ENCODE data around the gene ZNF662. TPM values are rescaled to one million over a fixed set of nuclear protein-coding genes. Genes with fewer than 3 reads are reported as not detected.
A peak's percentile ranks its signal among the peaks of the same experiment; 100 is the strongest.

The ZNF662 gene
- total RNA-seq, 1 experiment from 2014 or later: 0.04 TPM

DNA sequence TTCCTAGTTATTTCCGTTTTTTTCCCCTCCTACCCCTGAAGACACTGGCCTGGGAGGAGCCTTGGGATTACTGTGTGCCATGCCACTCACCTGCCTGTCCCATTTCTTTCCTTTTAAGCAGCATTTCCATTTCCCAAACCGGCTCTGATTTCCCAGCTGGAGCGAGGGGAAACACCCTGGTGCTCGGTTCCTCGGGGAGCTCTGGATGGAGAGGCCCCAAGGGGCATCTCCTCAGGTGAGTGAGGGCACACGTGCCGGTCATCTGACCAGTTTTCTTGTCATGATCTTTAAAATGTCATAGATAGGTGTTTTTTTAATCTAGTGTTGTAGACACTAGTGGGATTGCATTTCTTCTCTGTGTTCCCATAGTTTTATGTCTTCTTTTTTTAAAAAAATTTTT lies 2.7 kb downstream of the ZNF662 start:
- Histone ChIP-seq H3F3A (ENCODE audit: low read length, unreplicated experiment) (no peaks in the 10 kb centered on the region), H3K4me1 (ENCODE audit: insufficient read depth, low read length) (no peaks in the 10 kb centered on the region), H3K27ac (ENCODE audit: low read length) (no peak overlapping the region), H3K27me3 (ENCODE audit: low read length) (no peaks in the 10 kb centered on the region), H3K4me2 (ENCODE audit: low read length) (no peak overlapping the region), H2AFZ (ENCODE audit: low read length) (no peak overlapping the region), H3K9me2 (replicated peaks; ENCODE audit: low read length) (no peaks in the 10 kb centered on the region), H4K20me1 (ENCODE audit: low read length) (no peaks in the 10 kb centered on the region), H3K9ac (ENCODE audit: low read length) (no peak overlapping the region), H3K36me3 (ENCODE audit: low read depth, low read length) (peaks cover 4% of the 10 kb centered on the region; the same call in 1 of the 2 replicates), H3K4me3 (ENCODE audit: low read length) (no peak overlapping the region), H3K9me3 (ENCODE audit: low read length) (peaks cover 11% of the 10 kb centered on the region), H3K79me2 (ENCODE audit: low read length) (no peaks in the 10 kb centered on the region)
- intact Hi-C loops (cut with micrococcal nuclease): no loop called here
- TF ChIP-seq EZH2 (IDR thresholded peaks at IDR 0.05; ENCODE audit: low read length, unreplicated experiment) (no peak), CTCF (conservative IDR thresholded peaks at IDR 0.05; ENCODE audit: low read depth, low read length) (no peak), EZH2phosphoT487 (IDR thresholded peaks at IDR 0.05; ENCODE audit: borderline replicate concordance, low read length) (no peak)
- no peak for ATAC-seq
- DNase-seq: no peak
- ChIA-PET CTCF (no interaction called here), POLR2A (ENCODE audit: unreplicated experiment) (no interaction called here)
- BruUV-seq (replicated peaks): no TSS peak

GRCh38 chr3:42911551-42911950 lies 5.6 kb downstream of the ZNF662 start:
- ChIA-PET POLR2A (ENCODE audit: unreplicated experiment) (no interaction called here), CTCF (no interaction called here)
- Histone ChIP-seq H3K4me2 (ENCODE audit: low read length) (no peak overlapping the region), H3K27ac (ENCODE audit: low read length) (no peak overlapping the region), H3F3A (ENCODE audit: low read length, unreplicated experiment) (no peaks in the 10 kb centered on the region), H3K9ac (ENCODE audit: low read length) (no peak overlapping the region), H3K4me1 (ENCODE audit: insufficient read depth, low read length) (no peaks in the 10 kb centered on the region), H3K36me3 (ENCODE audit: low read depth, low read length) (peaks cover 8% of the 10 kb centered on the region; the same call in 1 of the 2 replicates), H3K4me3 (ENCODE audit: low read length) (no peak overlapping the region), H3K27me3 (ENCODE audit: low read length) (no peaks in the 10 kb centered on the region), H2AFZ (ENCODE audit: low read length) (no peak overlapping the region), H4K20me1 (ENCODE audit: low read length) (no peaks in the 10 kb centered on the region), H3K9me3 (ENCODE audit: low read length) (peaks cover 35% of the 10 kb centered on the region), H3K9me2 (replicated peaks; ENCODE audit: low read length) (no peaks in the 10 kb centered on the region), H3K79me2 (ENCODE audit: low read length) (no peaks in the 10 kb centered on the region)
- no peak for DNase-seq
- ATAC-seq: no peak
- TF ChIP-seq EZH2phosphoT487 (IDR thresholded peaks at IDR 0.05; ENCODE audit: borderline replicate concordance, low read length): no peak
- TF ChIP-seq CTCF (conservative IDR thresholded peaks at IDR 0.05; ENCODE audit: low read depth, low read length): no peak
- TF ChIP-seq EZH2 (IDR thresholded peaks at IDR 0.05; ENCODE audit: low read length, unreplicated experiment): no peak
- intact Hi-C loops (cut with micrococcal nuclease): no loop called here
- no TSS peak for BruUV-seq (replicated peaks)

- CTCF ChIA-PET: no interaction called here
- Histone ChIP-seq H3F3A (ENCODE audit: low read length, unreplicated experiment) (no peaks in the 10 kb centered on the region), H3K9me2 (replicated peaks; ENCODE audit: low read length) (no peaks in the 10 kb centered on the region), H3K4me2 (ENCODE audit: low read length) (no peak overlapping the region), H3K79me2 (ENCODE audit: low read length) (no peaks in the 10 kb centered on the region), H3K9me3 (ENCODE audit: low read length) (peaks cover 35% of the 10 kb centered on the region), H3K4me3 (ENCODE audit: low read length) (no peak overlapping the region), H3K27me3 (ENCODE audit: low read length) (no peaks in the 10 kb centered on the region), H3K36me3 (ENCODE audit: low read depth, low read length) (peaks cover 8% of the 10 kb centered on the region; the same call in 1 of the 2 replicates), H2AFZ (ENCODE audit: low read length) (no peak overlapping the region), H3K9ac (ENCODE audit: low read length) (no peak overlapping the region), H3K27ac (ENCODE audit: low read length) (no peak overlapping the region), H3K4me1 (ENCODE audit: insufficient read depth, low read length) (no peaks in the 10 kb centered on the region), H4K20me1 (ENCODE audit: low read length) (no peaks in the 10 kb centered on the region)
- no TSS peak for BruUV-seq (replicated peaks)
- POLR2A ChIA-PET (ENCODE audit: unreplicated experiment): no interaction called here
- DNase-seq (peak; percentile 8), ATAC-seq (no peak)
- TF ChIP-seq CTCF (conservative IDR thresholded peaks at IDR 0.05; ENCODE audit: low read depth, low read length) (no peak), EZH2 (IDR thresholded peaks at IDR 0.05; ENCODE audit: low read length, unreplicated experiment) (no peak), EZH2phosphoT487 (IDR thresholded peaks at IDR 0.05; ENCODE audit: borderline replicate concordance, low read length) (no peak)
- intact Hi-C loops (cut with micrococcal nuclease): no loop called here
Measured at GRCh38 chr3:42914771-42915515, 9.0 kb downstream of the ZNF662 start.

Data from PC-3 (cell line).